ENCODE measurements around the gene DNAI4.
"Not testable (repeated sequence)": the region's sequence is repeated elsewhere in the genome, so short reads cannot be mapped to it uniquely, and the experiment has no call there.

GRCh38 chr1:66915203-66915602 lies 9.5 kb downstream of the DNAI4 start:
- not testable (repeated sequence) for TF ChIP-seq CTCF, POLR2A, EP300 (IDR thresholded peaks at IDR 0.05)

Measured in tibial nerve (tissue), 4 donors.